ENCODE data around the gene ATP2A1.

DNA sequence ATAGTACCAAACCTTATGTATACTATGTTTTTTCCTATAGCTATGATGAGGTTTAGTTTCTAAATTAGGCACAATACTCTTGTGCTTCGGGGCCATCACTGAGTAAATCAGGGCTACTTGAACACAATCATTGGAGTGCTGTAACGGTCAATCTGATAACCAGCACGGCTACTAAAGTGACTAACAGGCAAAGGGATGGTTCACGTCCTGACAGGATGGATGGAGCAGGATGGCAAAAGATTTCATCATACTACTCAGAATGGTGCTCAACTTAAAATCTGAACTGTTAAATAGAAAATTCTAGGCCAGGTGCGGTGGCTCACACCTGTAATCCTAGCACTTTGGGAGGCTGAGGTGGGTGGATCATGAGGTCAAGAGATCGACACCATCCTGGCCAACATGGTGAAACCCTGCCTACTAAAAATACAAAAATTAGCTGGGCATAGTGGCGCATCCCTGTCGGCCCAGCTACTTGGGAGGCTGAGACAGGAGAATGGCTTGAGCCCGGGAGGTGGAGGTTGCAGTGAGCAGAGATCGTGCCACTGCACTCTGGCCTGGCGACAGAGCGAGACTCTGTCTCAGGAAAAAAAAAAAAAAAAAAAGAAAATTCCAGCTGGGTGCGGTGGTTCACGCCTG lies 39.2 kb upstream of the ATP2A1 start:
- no peak for TF ChIP-seq POLR2A (IDR thresholded peaks at IDR 0.05)
- no peak for TF ChIP-seq CTCF (IDR thresholded peaks at IDR 0.05)

Data from vagina (tissue), 2 donors.